Fibroblast of villous mesenchyme (primary cell): Measurements from ENCODE around the gene POLR2B. TPM values are rescaled to one million over a fixed set of nuclear protein-coding genes. Genes with fewer than 3 reads are reported as not detected.
A peak's percentile ranks its signal among the peaks of the same experiment; 100 is the strongest.

Experiments
- DNase-seq: peaks from one replicate; pipeline ENCODE4 v3.0.0-alpha.2; 2010; ENCODE audit warnings: low read depth
- H3K4me3 ChIP-seq: 2 replicates; pipeline ENCODE4 v1.5.1; 2011; ENCODE audit warnings: low read depth, mild to moderate bottlenecking, low read length
- total RNA-seq: library from RNA; depleted of rRNA; stranded (reverse); fragments of >200 nt; gene quantifications from 2 replicates; pipeline ENCODE4 v1.2.3, GENCODE V29; 2012
- TF ChIP-seq, protein P1 (sequence below): IDR thresholded peaks from 2 replicates; pipeline ENCODE4 v1.5.1; 2012; ENCODE audit warnings: low read depth, mild to moderate bottlenecking, low read length; ENCODE audit not compliant: insufficient read depth

POLR2B gene
- total RNA-seq, 1 donor = 136 TPM

DNA sequence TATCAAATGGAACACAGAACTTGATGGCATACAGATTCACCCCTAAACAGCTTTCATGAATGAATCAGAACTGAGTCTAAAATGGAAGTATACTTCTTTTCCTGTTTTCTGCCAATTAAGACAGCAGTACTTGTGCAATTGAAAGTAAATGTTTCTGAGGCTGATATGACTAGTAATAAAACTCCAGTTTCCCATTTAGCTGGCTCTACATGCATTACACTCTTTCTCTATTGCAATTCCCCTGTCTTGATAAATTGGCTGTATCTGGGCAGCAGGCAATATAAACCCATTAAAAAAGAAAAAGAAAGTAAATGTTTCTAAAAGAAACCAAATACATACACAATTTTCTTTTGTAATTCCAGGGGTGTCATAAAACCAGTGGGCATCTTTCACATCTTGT, 5.9 kb upstream of the POLR2B start:
- TF ChIP-seq, protein P1, sequence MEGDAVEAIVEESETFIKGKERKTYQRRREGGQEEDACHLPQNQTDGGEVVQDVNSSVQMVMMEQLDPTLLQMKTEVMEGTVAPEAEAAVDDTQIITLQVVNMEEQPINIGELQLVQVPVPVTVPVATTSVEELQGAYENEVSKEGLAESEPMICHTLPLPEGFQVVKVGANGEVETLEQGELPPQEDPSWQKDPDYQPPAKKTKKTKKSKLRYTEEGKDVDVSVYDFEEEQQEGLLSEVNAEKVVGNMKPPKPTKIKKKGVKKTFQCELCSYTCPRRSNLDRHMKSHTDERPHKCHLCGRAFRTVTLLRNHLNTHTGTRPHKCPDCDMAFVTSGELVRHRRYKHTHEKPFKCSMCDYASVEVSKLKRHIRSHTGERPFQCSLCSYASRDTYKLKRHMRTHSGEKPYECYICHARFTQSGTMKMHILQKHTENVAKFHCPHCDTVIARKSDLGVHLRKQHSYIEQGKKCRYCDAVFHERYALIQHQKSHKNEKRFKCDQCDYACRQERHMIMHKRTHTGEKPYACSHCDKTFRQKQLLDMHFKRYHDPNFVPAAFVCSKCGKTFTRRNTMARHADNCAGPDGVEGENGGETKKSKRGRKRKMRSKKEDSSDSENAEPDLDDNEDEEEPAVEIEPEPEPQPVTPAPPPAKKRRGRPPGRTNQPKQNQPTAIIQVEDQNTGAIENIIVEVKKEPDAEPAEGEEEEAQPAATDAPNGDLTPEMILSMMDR = no peak
- H3K4me3 ChIP-seq = no peak overlapping the region

DNA sequence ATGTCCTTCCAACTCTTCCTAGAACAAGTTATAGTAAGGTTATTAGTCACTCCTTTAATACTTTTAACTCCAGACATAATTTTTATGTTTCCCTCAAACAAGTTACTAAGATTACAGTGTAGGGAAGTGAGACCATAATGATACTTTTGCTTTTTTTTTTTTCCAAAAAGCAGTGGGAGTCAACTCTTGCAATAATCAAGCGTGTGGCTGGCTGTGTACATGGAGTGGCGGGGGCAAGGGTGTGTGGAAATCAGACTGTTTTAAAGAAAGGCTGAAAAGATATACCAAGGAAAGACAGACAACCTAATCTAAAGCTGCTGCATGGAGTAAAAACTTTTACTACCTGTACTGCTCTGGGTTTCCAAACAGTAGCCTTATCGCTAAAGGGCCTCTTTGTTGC, 5.4 kb upstream of the POLR2B start:
- no peak overlapping the region for H3K4me3 ChIP-seq
- DNase-seq = no peak
- TF ChIP-seq, protein P1 = no peak

More for the DNA sequence above, 5.9 kb upstream of the POLR2B start:
- DNase-seq = no peak

DNA sequence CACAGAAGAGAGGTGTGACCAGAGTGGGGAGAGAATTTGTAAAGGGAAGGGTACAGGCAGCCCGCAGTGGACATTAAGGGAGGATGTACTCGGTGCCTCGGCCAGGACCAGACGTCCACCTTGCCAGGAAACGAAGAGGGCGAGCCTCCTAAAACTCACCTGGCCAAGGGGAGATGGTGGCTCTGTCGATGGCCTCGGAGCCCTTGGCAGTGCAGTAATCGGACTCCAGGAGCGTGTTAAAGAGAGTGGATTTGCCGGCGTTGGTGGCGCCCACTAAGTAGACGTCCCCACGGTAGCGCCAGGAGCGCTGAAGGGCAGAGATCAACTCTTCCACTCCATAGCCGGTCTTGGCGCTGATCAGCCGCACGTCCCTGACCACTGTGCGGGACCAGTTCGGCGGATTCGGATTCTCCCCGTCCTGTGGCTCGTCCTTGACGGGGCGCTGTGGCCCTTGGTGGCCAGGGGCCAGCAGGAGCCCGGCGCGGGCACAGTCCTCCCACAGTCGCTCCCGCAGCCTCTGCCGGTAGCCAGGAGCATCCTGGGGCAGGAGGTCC, 2.3 kb upstream of the POLR2B start:
- DNase-seq = peak; percentile 6
- peak overlapping the region; percentile 91 for H3K4me3 ChIP-seq
- TF ChIP-seq, protein P1 = no peak

DNA sequence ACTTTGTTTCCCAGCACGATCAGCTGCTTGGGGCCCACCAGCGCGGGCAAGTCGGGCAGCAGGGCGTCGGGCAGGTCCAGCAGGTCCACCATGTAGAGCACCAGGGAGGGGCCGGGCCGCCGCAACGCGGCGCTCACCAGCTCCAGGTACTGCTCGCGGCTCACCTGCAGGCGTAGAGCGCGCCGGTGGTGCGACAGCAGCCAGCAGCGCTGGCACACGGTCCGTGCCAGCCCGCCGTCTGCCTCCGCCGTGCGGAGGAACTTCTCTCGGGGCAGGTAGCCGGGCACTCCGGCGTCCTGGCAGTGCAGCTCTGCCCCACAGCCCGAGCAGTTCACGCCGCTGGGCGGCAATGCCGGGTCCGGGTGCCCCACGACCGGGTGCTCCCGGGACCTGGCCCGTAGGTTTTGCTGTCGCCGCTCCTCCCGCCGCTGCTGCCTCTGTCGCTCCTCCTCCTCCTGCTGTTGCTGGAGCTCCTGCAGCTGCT, 1.8 kb upstream of the POLR2B start:
- DNase-seq = peak; percentile 13
- TF ChIP-seq, protein P1 = peak; percentile 21
- peak overlapping the region; percentile 91 for H3K4me3 ChIP-seq

DNA sequence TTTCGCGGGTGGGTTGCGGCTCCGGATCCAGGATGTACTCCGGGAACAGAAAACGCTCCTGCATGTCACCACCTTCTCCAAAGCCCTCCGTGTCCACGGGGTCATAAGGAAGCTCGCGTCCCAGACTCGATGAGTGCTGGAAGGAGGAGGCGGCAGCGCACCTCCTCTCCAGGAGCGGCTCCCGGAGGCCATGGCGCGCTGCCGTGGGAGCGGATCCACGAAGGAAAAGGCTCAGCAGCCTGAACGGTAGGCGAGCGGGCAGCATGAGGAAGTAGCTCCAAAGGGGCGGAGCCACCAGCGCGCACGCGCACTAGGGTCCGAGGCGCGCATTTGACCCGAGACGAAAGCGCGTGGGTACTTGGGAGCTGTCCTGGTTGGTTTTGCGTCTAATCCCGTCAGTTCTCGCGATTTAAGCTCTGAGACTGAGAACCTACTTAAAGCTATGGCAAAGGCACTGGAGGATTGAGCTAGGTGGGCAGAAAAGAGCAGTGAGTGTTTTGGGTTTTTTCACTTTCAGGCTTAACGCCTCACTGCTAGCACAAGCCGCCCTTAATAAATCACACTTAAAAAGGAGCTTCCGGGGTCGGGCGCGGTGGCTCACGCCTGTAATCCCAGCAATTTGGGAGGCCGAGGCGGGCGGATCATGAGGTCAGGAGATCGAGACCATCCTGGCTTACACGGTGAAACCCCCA, 1.2 kb upstream of the POLR2B start, which contains the start of gene NOA1:
Gene NOA1 (minus strand): TSS at position 286 of the 692 bp plus-strand sequence. CDS start 21 bp downstream, at position 265.
- TF ChIP-seq, protein P1 = no peak
- DNase-seq = peak; percentile 100
- peak within 1 kb of the TSS; percentile 91 for H3K4me3 ChIP-seq

DNA sequence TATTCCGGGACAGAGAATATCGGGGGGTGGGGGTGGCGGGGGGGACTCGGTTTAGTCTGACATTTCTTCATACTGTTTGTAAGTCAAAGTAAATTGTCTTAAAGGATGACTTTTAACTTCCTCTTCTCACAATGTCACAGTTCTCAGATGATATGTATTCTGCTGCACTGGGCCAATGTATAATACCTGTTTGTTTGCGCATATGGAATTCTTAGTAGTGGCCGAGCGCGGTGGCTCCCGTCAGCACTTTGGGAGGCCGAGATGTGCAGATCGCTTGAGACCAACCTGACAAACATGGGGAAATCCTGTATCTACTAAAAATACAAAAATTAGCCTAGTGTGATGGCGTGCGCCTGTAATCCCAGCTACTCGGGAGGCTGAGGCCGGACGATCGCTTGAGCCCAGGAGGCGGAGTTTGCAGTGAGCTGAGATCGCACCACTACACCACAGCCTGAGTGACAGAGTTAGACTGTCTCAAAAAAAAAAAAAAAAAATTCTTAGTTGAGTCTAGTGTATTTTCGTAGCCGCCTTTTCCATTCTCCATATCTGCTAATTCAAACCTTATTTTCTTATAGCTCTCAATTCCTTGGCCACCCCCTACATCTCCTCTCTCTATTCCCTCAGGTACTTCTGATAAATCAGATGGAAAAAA, 851 bp downstream of the POLR2B start:
- peak overlapping the region; percentile 91 for H3K4me3 ChIP-seq
- DNase-seq = peak; percentile 29
- TF ChIP-seq, protein P1 = no peak
